Heart right ventricle (tissue), 16 donors: Measurements from ENCODE around the gene KRT85. TPM values are rescaled to one million over a fixed set of nuclear protein-coding genes. Genes with fewer than 3 reads are reported as not detected.

Experiments
- ATAC-seq, 8 donors: fragments of 200-7000 bp; cut with Tn5 transposase; one replicate each; pipeline ENCODE4 v1.9.1; 2020; ENCODE audit warnings: mild to moderate bottlenecking in 8 of 8, moderate library complexity in 8 of 8, moderate number of reproducible peaks in 1 of 8
- DNase-seq, 2 donors: peaks; one replicate each; pipeline ENCODE4 v3.0.0-alpha.2; 2020
- H3K27ac ChIP-seq, 10 donors: fragments of 200-600 bp; sonication (generic) in 2 of 10; one replicate each; pipeline versions ENCODE4 v1.5.0 to v1.8.0; 2020 to 2022; ENCODE audit warnings: mild to moderate bottlenecking in 3 of 10
- H3K27me3 ChIP-seq, 7 donors: fragments of 200-600 bp; one replicate each; pipeline ENCODE4 v1.8.0; 2021 to 2022; ENCODE audit warnings: mild to moderate bottlenecking in 2 of 7
- H3K36me3 ChIP-seq, 9 donors: fragments of 200-600 bp; sonication (generic) in 1 of 9; one replicate each; pipeline versions ENCODE4 v1.5.0 to v1.8.0; 2020 to 2022; ENCODE audit warnings: mild to moderate bottlenecking in 2 of 9
- H3K4me1 ChIP-seq, 9 donors: fragments of 200-600 bp; sonication (generic) in 1 of 9; one replicate each; pipeline versions ENCODE4 v1.5.0 to v1.8.0; 2020 to 2022; ENCODE audit warnings: mild to moderate bottlenecking in 4 of 9
- H3K4me3 ChIP-seq, 10 donors: fragments of 200-600 bp; sonication (generic) in 2 of 10; one replicate each; pipeline versions ENCODE4 v1.5.0 to v1.8.0; 2020 to 2022; ENCODE audit warnings: mild to moderate bottlenecking in 7 of 10, moderate library complexity in 2 of 10
- H3K9me3 ChIP-seq, 11 donors: fragments of 200-600 bp in 10 of 11; sonication (generic) in 2 of 11; one replicate each; pipeline versions ENCODE4 v1.5.0 to v1.8.0; 2013 to 2022; ENCODE audit warnings: mild to moderate bottlenecking in 2 of 11, control low read depth in 1 of 11, moderate library complexity in 1 of 11
- CTCF ChIP-seq, 9 donors: fragments of 200-600 bp; sonication (generic) in 2 of 9; IDR thresholded peaks; one replicate each; pipeline versions ENCODE4 v1.5.0 to v1.8.0; 2021 to 2022; ENCODE audit warnings: antibody characterized with exemption in 9 of 9, mild to moderate bottlenecking in 5 of 9, moderate library complexity in 1 of 9
- WGBS, 2 donors: extraction: QIAGEN DNeasy Blood & Tissue Kit; methylation state at CpG; one replicate each; pipeline ENCODE4 v1.1.7; 2013; ENCODE audit warnings: inconsistent platforms in 1 of 2; 5-methylcytosine and 5-hydroxymethylcytosine counted together
- intact Hi-C, 10 donors: fragments of 100-400 bp; cut with DNase I; formaldehyde crosslinking; loops; one replicate each; pipeline versions ENCODE4 v1.11.1 to v1.14.2; 2022
- polyA plus RNA-seq, 2 donors: library from polyadenylated mRNA; stranded (reverse); fragments of 200-250 nt; gene quantifications; one replicate each; pipeline ENCODE4 v1.2.3, GENCODE V29; 2013
- total RNA-seq, 10 donors: library from RNA; stranded (reverse); fragmentation: NEBNext Ultra II Directional in 3 of 10; extraction: Animal tissue kit (Norgen Biotek cat#: 25700) in 3 of 10; gene quantifications; one replicate each; pipeline versions ENCODE4 v1.2.1 to v1.2.4, GENCODE V29; 2021 to 2023
- donor health status: Arrhythmogenic right ventricular cardiomyopathy.
- donor health status: ischemic (EF 13 %, LVEDD 7.1; RV severe dilation, severe dysfunction).
- donor health status: healthy with polysubstance abuse.
- donor health status: DM: no; HTN: yes; CAD: no.
- donor health status: DM: no; HTN: no; CAD: no.
- donor health status: ischemic (EF 25% LVEDD 6.9; RV normal size, moderate dysfunction).
- donor health status: ischemic (EF 25% LVEDD 5.7; RV mildly dilated, moderate dysfunction).
- donor health status: healthy.
- donor health status: DM: yes; HTN: yes; CAD: no.
- donor health status: Ischemic cardiomyopathy.
- donor health status: ischemic (EF 35%, LVEDD 5.7; RV mildly dilated, moderate dysfunction).
- donor health status: nonischemic (EF 11% LVEDD 7.7; RV severe dilation, severe dysfunction).
- donor health status: DM: yes; HTN: yes; CAD: no.
- donor health status: PGD.
- donor health status: ischemic (EF 29% LVEDD 5.4; RV normal size, mild dysfunction).
- donor health status: nonischemic (EF 23%, LVEDD 6.1; RV moderate dilation, normal function).

KRT85 gene
- total and polyA plus RNA-seq, 12 donors: not detected

- H3K36me3 ChIP-seq: no peaks in the 10 kb centered on the region
- H3K4me1 ChIP-seq: no peaks in the 10 kb centered on the region
- no peak overlapping the region for H3K27ac ChIP-seq
- no peak overlapping the region for H3K4me3 ChIP-seq
- no peak for TF ChIP-seq CTCF (IDR thresholded peaks at IDR 0.05)
- H3K27me3 ChIP-seq: peaks cover 0 to 41% (median 21%) of the 10 kb centered on the region in 7 donors
- no peak for DNase-seq
- WGBS, 2 donors: 62 to 73% methylated on average over 5 of the region's 5 CpGs
- no peaks in the 10 kb centered on the region for H3K9me3 ChIP-seq
- intact Hi-C loops: loop anchor here in 1 of 10 donors (10.0 kb wide), 1 partner anchor 155 kb away; no protein-coding TSS in a partner anchor
- ATAC-seq: no peak
Measured at GRCh38 chr12:52359621-52360061, 7.6 kb downstream of the KRT85 start.

GRCh38 chr12:52358575-52359350, 8.5 kb downstream of the KRT85 start:
- Histone ChIP-seq H3K9me3 (no peaks in the 10 kb centered on the region), H3K27ac (no peak overlapping the region), H3K4me1 (peaks cover 0 to 3% (median 0%) of the 10 kb centered on the region in 9 donors), H3K27me3 (peaks cover 0 to 43% (median 28%) of the 10 kb centered on the region in 7 donors), H3K4me3 (no peak overlapping the region), H3K36me3 (no peaks in the 10 kb centered on the region)
- DNase-seq (no peak), ATAC-seq (no peak)
- TF ChIP-seq CTCF (IDR thresholded peaks at IDR 0.05): no peak
- intact Hi-C loops: no loop called here
- 65 to 70% methylated on average over 5 of the region's 5 CpGs for WGBS, 2 donors

DNA sequence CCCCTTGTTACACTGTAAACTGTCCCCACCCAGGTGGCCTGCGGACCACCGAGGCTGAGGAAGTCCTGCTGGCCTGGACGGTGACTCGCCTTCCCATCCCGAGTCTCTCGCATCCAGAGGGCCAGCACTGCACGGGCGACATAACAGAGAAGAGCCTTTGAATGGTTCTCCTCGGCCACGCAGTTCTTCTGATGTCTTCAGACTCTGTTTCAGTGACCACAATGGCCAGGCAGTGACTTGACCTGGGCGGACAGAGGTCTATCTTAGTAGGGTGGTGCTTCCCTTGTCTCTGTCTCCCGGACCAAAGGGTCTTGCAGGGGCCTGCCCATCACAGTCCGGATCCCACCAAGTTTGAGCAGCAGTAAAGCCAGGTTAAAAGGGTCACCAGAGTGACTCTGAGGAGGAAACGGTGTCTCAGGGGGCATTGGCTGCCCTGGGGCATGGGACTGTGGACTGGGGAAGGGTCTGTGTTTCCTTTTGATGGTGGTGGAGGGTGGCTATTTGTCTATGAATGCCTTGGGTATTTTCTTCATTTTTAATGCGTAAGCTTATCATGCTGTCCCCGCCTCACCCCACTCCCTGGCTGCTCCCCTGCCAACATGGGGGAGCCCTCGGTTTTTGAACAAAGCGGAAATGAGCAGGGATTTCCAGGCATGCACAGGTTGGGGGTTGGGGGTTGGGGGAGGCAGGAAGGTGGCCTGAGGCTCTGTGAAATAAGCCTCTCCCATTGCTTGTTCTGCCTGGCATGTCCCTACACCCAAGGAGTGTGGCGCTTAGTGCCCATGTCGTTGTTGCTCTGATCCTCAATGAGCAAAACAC, 10.3 kb downstream of the KRT85 start:
- no peak for ATAC-seq
- intact Hi-C loops: no loop called here
- Histone ChIP-seq H3K27me3 (peaks cover 0 to 48% (median 34%) of the 10 kb centered on the region in 7 donors), H3K9me3 (no peaks in the 10 kb centered on the region), H3K4me1 (peaks cover 0 to 3% (median 0%) of the 10 kb centered on the region in 9 donors), H3K36me3 (no peaks in the 10 kb centered on the region), H3K4me3 (no peak overlapping the region), H3K27ac (no peak overlapping the region)
- TF ChIP-seq CTCF (IDR thresholded peaks at IDR 0.05): no peak
- WGBS, 2 donors: 88 to 90% methylated on average over 20 of the region's 20 CpGs
- DNase-seq: no peak

- 88 to 93% methylated on average over 55 to 56 of the region's 56 CpGs for WGBS, 2 donors
- Histone ChIP-seq H3K4me1 (peaks cover 0 to 6% (median 0%) of the 10 kb centered on the region in 9 donors), H3K36me3 (no peaks in the 10 kb centered on the region), H3K27ac (no peak overlapping the region), H3K4me3 (no peak overlapping the region), H3K9me3 (no peaks in the 10 kb centered on the region), H3K27me3 (peaks cover 0 to 51% (median 34%) of the 10 kb centered on the region in 7 donors)
- ATAC-seq (no peak), DNase-seq (no peak)
- TF ChIP-seq CTCF (IDR thresholded peaks at IDR 0.05): no peak
- intact Hi-C loops: no loop called here
Measured at GRCh38 chr12:52356031-52356761, 11.1 kb downstream of the KRT85 start.
